Gastrocnemius medialis (tissue), 4 donors: Measurements from ENCODE around the gene SFXN5.

Experiments
- CTCF ChIP-seq, 5 experiments: fragments of 450-650 bp in 3 of 5; fragments of 200-600 bp in 2 of 5; sonication (generic) in 2 of 5; IDR thresholded peaks in 4 of 5; conservative IDR thresholded peaks in 1 of 5; 1 replicate in 4 of 5; 2 replicates in 1 of 5; pipeline ENCODE4 v1.5.1; 2016 to 2019; ENCODE audit warnings: antibody characterized with exemption in 5 of 5, mild to moderate bottlenecking in 3 of 5, moderate library complexity in 3 of 5
- POLR2A ChIP-seq, 2 donors: fragments of 450-650 bp; IDR thresholded peaks; one replicate each; pipeline ENCODE4 v1.6.1; 2017; ENCODE audit warnings: antibody characterized with exemption in 2 of 2, mild to moderate bottlenecking in 2 of 2, moderate library complexity in 2 of 2

- no peak for TF ChIP-seq CTCF (IDR thresholded peaks at IDR 0.05 in 4 of 5, conservative IDR thresholded peaks at IDR 0.05 in 1 of 5)
- TF ChIP-seq POLR2A (IDR thresholded peaks at IDR 0.05): no peak
Measured at GRCh38 chr2:72933646-72934151, 137.8 kb downstream of the SFXN5 start.
